OCI-LY7 (cell line): ENCODE data around the gene CYP3A4.

Source experiments
- CTCF ChIP-seq: fragments of 200-600 bp; sonication (generic); conservative IDR thresholded peaks from 2 replicates; pipeline ENCODE4 v1.5.1; 2014; ENCODE audit warnings: mild to moderate bottlenecking, antibody characterized with exemption, low read length, moderate library complexity, mixed read lengths
- EZH2phosphoT487 ChIP-seq: fragments of 200-600 bp; sonication (generic); IDR thresholded peaks from 2 replicates; pipeline ENCODE4 v1.6.1; 2018; ENCODE audit warnings: low read depth, borderline replicate concordance, mild to moderate bottlenecking, mixed run types, antibody characterized with exemption, low read length, moderate library complexity, mixed read lengths

DNA sequence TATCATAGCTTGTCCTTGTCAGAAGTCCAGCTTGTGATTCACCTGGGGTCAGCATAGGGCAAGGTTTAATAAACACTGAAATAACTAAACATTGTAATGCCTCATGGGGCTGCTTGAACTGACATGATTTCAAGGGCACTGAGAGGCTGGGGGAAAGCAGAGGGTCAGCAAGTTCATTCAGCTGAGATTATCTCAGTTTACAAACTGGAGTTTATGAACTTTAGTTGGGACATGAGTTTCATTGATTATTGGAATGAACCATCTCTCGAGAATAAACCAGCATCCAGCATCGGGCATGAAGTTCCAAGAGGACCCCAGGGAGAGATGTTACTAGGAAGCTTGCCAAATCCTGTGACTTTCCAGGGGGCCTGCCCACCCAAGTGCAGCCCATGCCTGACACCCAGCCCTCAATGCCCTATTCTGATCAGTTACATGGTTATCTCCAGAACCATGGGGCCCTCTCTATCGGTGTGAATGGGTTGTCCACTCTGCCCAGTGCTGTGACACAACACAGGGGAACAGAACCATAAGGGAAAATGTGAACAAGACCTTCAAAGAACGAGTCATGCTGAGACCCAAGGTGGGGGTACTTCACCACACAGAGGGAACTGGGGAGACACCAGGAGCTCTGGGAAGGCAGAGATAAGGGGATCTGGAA is 41.1 kb downstream of the CYP3A4 start:
- TF ChIP-seq CTCF: no peak
- TF ChIP-seq EZH2phosphoT487: no peak
